ENCODE measurements around the gene ASCC1. TPM values are rescaled to one million over a fixed set of nuclear protein-coding genes. Genes with fewer than 3 reads are reported as not detected.

ASCC1 gene
- 38.7 and 43.3 TPM in 2 replicates for total RNA-seq
- polyA plus RNA-seq, result 25.2 and 31.8 TPM in 2 replicates

DNA sequence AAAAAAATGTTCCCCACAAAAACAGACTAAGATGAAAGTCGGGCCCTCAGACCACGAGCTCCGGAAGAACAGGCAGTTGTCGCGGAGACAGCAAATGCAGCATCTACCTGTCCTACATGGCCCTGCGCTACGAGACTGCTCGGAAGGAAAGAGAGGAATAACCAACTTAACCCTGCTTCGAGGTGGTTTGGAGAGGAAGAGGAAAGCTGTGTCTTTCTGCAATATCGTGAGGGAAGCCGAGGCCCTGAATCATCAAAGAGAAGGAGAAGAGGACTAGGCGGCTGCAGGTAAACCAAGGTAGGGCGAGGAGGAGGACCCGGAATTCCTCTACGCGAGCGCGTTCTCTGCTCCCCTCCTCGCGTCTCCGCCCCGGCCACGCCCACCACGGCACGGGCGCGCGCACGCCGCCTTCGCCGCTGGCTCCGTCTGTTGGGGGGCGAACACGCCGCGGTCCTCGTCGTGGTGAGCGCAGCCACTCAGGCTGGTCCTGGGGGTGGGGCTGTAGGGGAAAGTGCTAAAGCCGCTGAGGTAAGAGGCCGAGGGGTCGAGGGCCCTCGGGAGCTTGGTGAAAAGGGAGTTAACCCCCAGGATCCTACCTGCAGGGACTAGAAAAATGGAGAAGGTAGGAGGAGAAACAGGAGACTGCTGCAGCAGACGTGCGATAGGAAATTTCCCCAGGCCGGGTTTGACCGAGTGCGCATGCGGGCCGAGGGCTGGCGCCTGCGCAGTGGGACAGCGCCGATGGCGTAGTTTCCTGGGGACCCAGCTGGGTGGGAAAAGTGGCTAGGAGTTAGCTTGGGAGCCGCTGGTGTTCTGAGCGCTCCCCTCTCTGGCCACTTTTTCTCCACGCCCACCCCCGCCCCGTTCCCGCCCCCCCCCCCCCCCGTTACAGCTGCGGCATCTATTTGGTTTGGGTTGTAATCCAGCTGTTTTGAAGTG, at the start of gene ASCC1, which contains the start of gene ANAPC16:
Gene ASCC1, minus strand, starts transcription at position 666 of the 939 bp plus-strand sequence. CDS start 2,978 bp downstream, outside the sequence.
Gene ANAPC16, plus strand, starts transcription at position 402 of the 939 bp plus-strand sequence. CDS start 7,903 bp downstream, outside the sequence.
- Histone ChIP-seq H4K20me1 (ENCODE audit: insufficient read depth, poor library complexity, severe bottlenecking) (no peaks in the 10 kb centered on the region), H3K36me3 (replicated peaks; ENCODE audit: insufficient read depth, low read depth) (no peaks in the 10 kb centered on the region), H3K4me1 (ENCODE audit: insufficient read depth) (peaks cover 20% of the 10 kb centered on the region), H3K4me3 (peak within 1 kb of the TSS; percentile 70), H3K79me2 (peaks cover 72% of the 10 kb centered on the region), H3K27ac (peak within 1 kb of the TSS; percentile 98), H2AFZ (peak within 1 kb of the TSS; percentile 83), H3K27me3 (no peaks in the 10 kb centered on the region), H3K9me2 (replicated peaks; ENCODE audit: insufficient read depth) (no peaks in the 10 kb centered on the region), H3K4me2 (peak within 1 kb of the TSS; percentile 92), H3K9me3 (ENCODE audit: low read depth) (no peaks in the 10 kb centered on the region)
- 2% methylated on average over 63 of the region's 64 CpGs for WGBS (ENCODE audit: low lambda C conversion rate, missing lambda C conversion rate)
- no peak for TF ChIP-seq EZH2 (IDR thresholded peaks at IDR 0.05; ENCODE audit: borderline replicate concordance)
- no peak for TF ChIP-seq EZH2phosphoT487 (IDR thresholded peaks at IDR 0.05; ENCODE audit: low read depth, severe bottlenecking, unreplicated experiment)
- TF ChIP-seq CTCF (IDR thresholded peaks at IDR 0.05; ENCODE audit: poor library complexity), result no peak
- peak; percentile 94 for DNase-seq (ENCODE audit: low spot score)

GRCh38 chr10:72265508-72265907, 49.4 kb upstream of the ASCC1 start:
- H3K79me2 ChIP-seq, result no peaks in the 10 kb centered on the region
- TF ChIP-seq EZH2 (IDR thresholded peaks at IDR 0.05; ENCODE audit: borderline replicate concordance) (no peak), CTCF (IDR thresholded peaks at IDR 0.05; ENCODE audit: poor library complexity) (no peak), EZH2phosphoT487 (IDR thresholded peaks at IDR 0.05; ENCODE audit: low read depth, severe bottlenecking, unreplicated experiment) (no peak)
- no peak overlapping the region for H2AFZ ChIP-seq

DNA sequence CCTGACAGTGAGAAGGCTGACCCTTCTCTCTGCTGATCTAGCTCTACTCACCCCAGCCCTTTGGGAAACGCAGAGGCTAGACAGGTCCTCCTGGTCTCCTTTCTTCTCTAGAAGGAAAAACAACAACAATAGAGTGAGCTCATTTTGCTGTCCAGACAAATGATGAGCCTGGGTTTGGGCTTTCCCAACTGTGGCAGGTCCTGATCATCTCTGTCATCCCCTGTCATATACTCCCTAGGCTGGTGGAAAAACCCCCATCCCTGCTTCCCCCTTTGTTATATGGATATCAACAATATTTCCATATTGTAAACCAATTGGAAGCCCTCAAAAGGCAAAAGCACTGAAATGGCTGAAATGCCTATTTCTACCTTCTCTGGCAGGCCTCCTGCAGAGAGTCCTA, 48.5 kb upstream of the ASCC1 start:
- no peaks in the 10 kb centered on the region for H4K20me1 ChIP-seq (ENCODE audit: insufficient read depth, poor library complexity, severe bottlenecking)
- H3K27ac ChIP-seq, result no peak overlapping the region
- H2AFZ ChIP-seq, result no peak overlapping the region
- H3K4me3 ChIP-seq, result no peak overlapping the region
- no peak overlapping the region for H3K4me2 ChIP-seq
- peaks cover 29% of the 10 kb centered on the region for H3K4me1 ChIP-seq (ENCODE audit: insufficient read depth)
- no peaks in the 10 kb centered on the region for H3K9me2 ChIP-seq (replicated peaks; ENCODE audit: insufficient read depth)
- 81% methylated on average over 1 of the region's 1 CpG for WGBS (ENCODE audit: low lambda C conversion rate, missing lambda C conversion rate)
- no peak for DNase-seq (ENCODE audit: low spot score)
- no peaks in the 10 kb centered on the region for H3K9me3 ChIP-seq (ENCODE audit: low read depth)
- H3K27me3 ChIP-seq, result no peaks in the 10 kb centered on the region
- H3K79me2 ChIP-seq, result no peaks in the 10 kb centered on the region
- TF ChIP-seq EZH2 (IDR thresholded peaks at IDR 0.05; ENCODE audit: borderline replicate concordance) (no peak), CTCF (IDR thresholded peaks at IDR 0.05; ENCODE audit: poor library complexity) (no peak), EZH2phosphoT487 (IDR thresholded peaks at IDR 0.05; ENCODE audit: low read depth, severe bottlenecking, unreplicated experiment) (no peak)
- H3K36me3 ChIP-seq (replicated peaks; ENCODE audit: insufficient read depth, low read depth), result no peaks in the 10 kb centered on the region

More at GRCh38 chr10:72265508-72265907, 49.4 kb upstream of the ASCC1 start:
- H3K4me1 ChIP-seq (ENCODE audit: insufficient read depth), result peaks cover 20% of the 10 kb centered on the region
- no peak overlapping the region for H3K4me2 ChIP-seq
- 80% methylated on average over 6 of the region's 6 CpGs for WGBS (ENCODE audit: low lambda C conversion rate, missing lambda C conversion rate)
- no peaks in the 10 kb centered on the region for H3K9me2 ChIP-seq (replicated peaks; ENCODE audit: insufficient read depth)
- H3K36me3 ChIP-seq (replicated peaks; ENCODE audit: insufficient read depth, low read depth), result no peaks in the 10 kb centered on the region
- H3K27ac ChIP-seq, result no peak overlapping the region
- no peak overlapping the region for H3K4me3 ChIP-seq
- H3K9me3 ChIP-seq (ENCODE audit: low read depth), result no peaks in the 10 kb centered on the region
- no peak for DNase-seq (ENCODE audit: low spot score)
- no peaks in the 10 kb centered on the region for H4K20me1 ChIP-seq (ENCODE audit: insufficient read depth, poor library complexity, severe bottlenecking)
- no peaks in the 10 kb centered on the region for H3K27me3 ChIP-seq
